ENCODE measurements around the gene SYT7.

The SYT7 gene

GRCh38 chr11:61536676-61537270 lies 44.1 kb downstream of the SYT7 start:
- no peak overlapping the region for H2AFZ ChIP-seq (ENCODE audit: low read depth, low read length)
- DNase-seq (no peak), ATAC-seq (ENCODE audit: insufficient read depth, low read depth) (no peak)
- no peaks in the 10 kb centered on the region for H3K27me3 ChIP-seq (ENCODE audit: insufficient read depth, low read length, poor library complexity)
- no peak overlapping the region for H3K4me3 ChIP-seq (ENCODE audit: low read depth in 1 of 2, low read length in 2 of 2)
- no peak for TF ChIP-seq CTCF (IDR thresholded peaks at IDR 0.05; ENCODE audit: borderline replicate concordance, extremely low read depth, low read length, poor library complexity, severe bottlenecking)
- no peak for TF ChIP-seq EZH2 (IDR thresholded peaks at IDR 0.05; ENCODE audit: borderline replicate concordance, low read depth, low read length, severe bottlenecking)
- no peak overlapping the region for H3K27ac ChIP-seq (ENCODE audit: low read length)
- H3K9me3 ChIP-seq (ENCODE audit: insufficient read depth, low read length, severe bottlenecking): no peaks in the 10 kb centered on the region
- no peaks in the 10 kb centered on the region for H3K36me3 ChIP-seq (ENCODE audit: insufficient read depth, low read length)
- H4K20me1 ChIP-seq (ENCODE audit: insufficient read depth, low read length): peaks cover 12% of the 10 kb centered on the region; the same call in 1 of the 2 replicates
- H3K79me2 ChIP-seq (ENCODE audit: insufficient read depth, low read length): no peaks in the 10 kb centered on the region
- H3K9ac ChIP-seq (ENCODE audit: low read depth, low read length): no peak overlapping the region
- no peak overlapping the region for H3K4me2 ChIP-seq (ENCODE audit: insufficient read depth, low read length)
- no peaks in the 10 kb centered on the region for H3K4me1 ChIP-seq (ENCODE audit: insufficient read depth, low read length)

GRCh38 chr11:61535998-61536675 lies 44.7 kb downstream of the SYT7 start:
- H3K36me3 ChIP-seq (ENCODE audit: insufficient read depth, low read length): no peaks in the 10 kb centered on the region
- ATAC-seq (ENCODE audit: insufficient read depth, low read depth): no peak

GRCh38 chr11:61534933-61535839 lies 45.7 kb downstream of the SYT7 start:
- no peak overlapping the region for H2AFZ ChIP-seq (ENCODE audit: low read depth, low read length)

More at GRCh38 chr11:61535998-61536675, 44.7 kb downstream of the SYT7 start:
- H3K27me3 ChIP-seq (ENCODE audit: insufficient read depth, low read length, poor library complexity): no peaks in the 10 kb centered on the region
- no peak overlapping the region for H3K27ac ChIP-seq (ENCODE audit: low read length)
- H3K4me2 ChIP-seq (ENCODE audit: insufficient read depth, low read length): no peak overlapping the region
- TF ChIP-seq EZH2 (IDR thresholded peaks at IDR 0.05; ENCODE audit: borderline replicate concordance, low read depth, low read length, severe bottlenecking): no peak
- no peak for TF ChIP-seq CTCF (IDR thresholded peaks at IDR 0.05; ENCODE audit: borderline replicate concordance, extremely low read depth, low read length, poor library complexity, severe bottlenecking)
- no peaks in the 10 kb centered on the region for H3K79me2 ChIP-seq (ENCODE audit: insufficient read depth, low read length)
- no peak overlapping the region for H3K4me3 ChIP-seq (ENCODE audit: low read depth in 1 of 2, low read length in 2 of 2)
- H3K4me1 ChIP-seq (ENCODE audit: insufficient read depth, low read length): no peaks in the 10 kb centered on the region
- H3K9me3 ChIP-seq (ENCODE audit: insufficient read depth, low read length, severe bottlenecking): no peaks in the 10 kb centered on the region
- H4K20me1 ChIP-seq (ENCODE audit: insufficient read depth, low read length): peaks cover 14% of the 10 kb centered on the region; the same call in 1 of the 2 replicates
- H2AFZ ChIP-seq (ENCODE audit: low read depth, low read length): no peak overlapping the region
- no peak for DNase-seq
- H3K9ac ChIP-seq (ENCODE audit: low read depth, low read length): no peak overlapping the region

More at GRCh38 chr11:61534933-61535839, 45.7 kb downstream of the SYT7 start:
- H3K4me3 ChIP-seq (ENCODE audit: low read depth in 1 of 2, low read length in 2 of 2): no peak overlapping the region
- H3K36me3 ChIP-seq (ENCODE audit: insufficient read depth, low read length): no peaks in the 10 kb centered on the region
- DNase-seq (no peak), ATAC-seq (ENCODE audit: insufficient read depth, low read depth) (no peak)
- no peaks in the 10 kb centered on the region for H3K79me2 ChIP-seq (ENCODE audit: insufficient read depth, low read length)
- H3K9me3 ChIP-seq (ENCODE audit: insufficient read depth, low read length, severe bottlenecking): no peaks in the 10 kb centered on the region
- no peak overlapping the region for H3K4me2 ChIP-seq (ENCODE audit: insufficient read depth, low read length)
- no peak for TF ChIP-seq EZH2 (IDR thresholded peaks at IDR 0.05; ENCODE audit: borderline replicate concordance, low read depth, low read length, severe bottlenecking)
- TF ChIP-seq CTCF (IDR thresholded peaks at IDR 0.05; ENCODE audit: borderline replicate concordance, extremely low read depth, low read length, poor library complexity, severe bottlenecking): no peak
- no peak overlapping the region for H3K27ac ChIP-seq (ENCODE audit: low read length)
- peaks cover 14% of the 10 kb centered on the region; the same call in 1 of the 2 replicates for H4K20me1 ChIP-seq (ENCODE audit: insufficient read depth, low read length)
- H3K9ac ChIP-seq (ENCODE audit: low read depth, low read length): no peak overlapping the region
- no peaks in the 10 kb centered on the region for H3K27me3 ChIP-seq (ENCODE audit: insufficient read depth, low read length, poor library complexity)
- no peaks in the 10 kb centered on the region for H3K4me1 ChIP-seq (ENCODE audit: insufficient read depth, low read length)

Data from DND-41 (cell line).